ENCODE results near the gene EMB. TPM values are rescaled to one million over a fixed set of nuclear protein-coding genes. Genes with fewer than 3 reads are reported as not detected.
"Not testable (repeated sequence)": the region's sequence is repeated elsewhere in the genome, so short reads cannot be mapped to it uniquely, and the experiment has no call there.

Gene EMB
- total and polyA plus RNA-seq, 8 donors = 6.0 to 46.9 (median 7.5) TPM

DNA sequence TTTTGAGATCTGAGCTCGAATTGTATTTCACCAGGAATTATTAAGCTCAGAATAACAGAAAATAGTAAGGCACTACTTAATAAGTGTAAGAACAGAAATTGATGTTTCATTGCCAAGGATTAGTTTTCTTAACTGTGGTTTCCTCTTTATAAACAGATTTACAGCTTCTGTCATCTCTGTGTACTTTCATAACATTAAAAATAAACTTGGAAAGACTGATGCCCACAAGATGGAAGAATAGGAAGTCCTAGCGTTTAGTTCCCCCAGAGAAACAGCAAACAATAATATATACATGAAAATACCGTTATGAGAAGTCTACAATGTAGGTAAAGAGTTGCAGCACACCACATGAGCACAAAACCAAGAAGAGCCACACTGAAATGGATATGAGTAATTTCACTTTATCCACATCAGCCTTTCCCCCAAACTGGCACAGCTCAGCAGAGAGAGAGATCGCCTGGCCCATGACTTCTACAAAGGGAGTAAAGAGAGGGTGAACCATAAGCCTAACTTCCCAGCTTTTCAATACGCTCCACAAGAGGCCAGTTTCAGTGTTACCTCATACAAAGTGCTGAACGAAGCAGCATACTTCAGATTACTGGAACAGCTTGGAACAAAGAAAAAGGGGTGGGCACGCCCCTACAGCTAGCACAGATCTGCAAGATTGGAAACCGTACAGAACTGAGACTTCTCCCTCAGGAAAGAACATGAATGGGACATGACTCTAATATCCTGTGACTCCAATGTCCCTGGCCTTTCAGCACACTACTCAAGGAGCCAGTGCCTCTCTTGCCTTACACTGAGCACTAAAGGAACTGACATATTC lies 75.4 kb downstream of the EMB start:
- Histone ChIP-seq H3K27me3 (no peaks in the 10 kb centered on the region), H3K4me1 (no peaks in the 10 kb centered on the region), H3K9me3 (peaks cover 0 to 18% of the 10 kb centered on the region in 2 donors), H3K27ac (no peak overlapping the region), H3K4me3 (no peak overlapping the region), H3K36me3 (no peaks in the 10 kb centered on the region)
- peak; percentile 14 for ATAC-seq
- TF ChIP-seq, protein P1, sequence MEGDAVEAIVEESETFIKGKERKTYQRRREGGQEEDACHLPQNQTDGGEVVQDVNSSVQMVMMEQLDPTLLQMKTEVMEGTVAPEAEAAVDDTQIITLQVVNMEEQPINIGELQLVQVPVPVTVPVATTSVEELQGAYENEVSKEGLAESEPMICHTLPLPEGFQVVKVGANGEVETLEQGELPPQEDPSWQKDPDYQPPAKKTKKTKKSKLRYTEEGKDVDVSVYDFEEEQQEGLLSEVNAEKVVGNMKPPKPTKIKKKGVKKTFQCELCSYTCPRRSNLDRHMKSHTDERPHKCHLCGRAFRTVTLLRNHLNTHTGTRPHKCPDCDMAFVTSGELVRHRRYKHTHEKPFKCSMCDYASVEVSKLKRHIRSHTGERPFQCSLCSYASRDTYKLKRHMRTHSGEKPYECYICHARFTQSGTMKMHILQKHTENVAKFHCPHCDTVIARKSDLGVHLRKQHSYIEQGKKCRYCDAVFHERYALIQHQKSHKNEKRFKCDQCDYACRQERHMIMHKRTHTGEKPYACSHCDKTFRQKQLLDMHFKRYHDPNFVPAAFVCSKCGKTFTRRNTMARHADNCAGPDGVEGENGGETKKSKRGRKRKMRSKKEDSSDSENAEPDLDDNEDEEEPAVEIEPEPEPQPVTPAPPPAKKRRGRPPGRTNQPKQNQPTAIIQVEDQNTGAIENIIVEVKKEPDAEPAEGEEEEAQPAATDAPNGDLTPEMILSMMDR (IDR thresholded peaks at IDR 0.05) = no peak
- no peak for DNase-seq
- intact Hi-C loops (cut with DNase I) = no loop called here

DNA sequence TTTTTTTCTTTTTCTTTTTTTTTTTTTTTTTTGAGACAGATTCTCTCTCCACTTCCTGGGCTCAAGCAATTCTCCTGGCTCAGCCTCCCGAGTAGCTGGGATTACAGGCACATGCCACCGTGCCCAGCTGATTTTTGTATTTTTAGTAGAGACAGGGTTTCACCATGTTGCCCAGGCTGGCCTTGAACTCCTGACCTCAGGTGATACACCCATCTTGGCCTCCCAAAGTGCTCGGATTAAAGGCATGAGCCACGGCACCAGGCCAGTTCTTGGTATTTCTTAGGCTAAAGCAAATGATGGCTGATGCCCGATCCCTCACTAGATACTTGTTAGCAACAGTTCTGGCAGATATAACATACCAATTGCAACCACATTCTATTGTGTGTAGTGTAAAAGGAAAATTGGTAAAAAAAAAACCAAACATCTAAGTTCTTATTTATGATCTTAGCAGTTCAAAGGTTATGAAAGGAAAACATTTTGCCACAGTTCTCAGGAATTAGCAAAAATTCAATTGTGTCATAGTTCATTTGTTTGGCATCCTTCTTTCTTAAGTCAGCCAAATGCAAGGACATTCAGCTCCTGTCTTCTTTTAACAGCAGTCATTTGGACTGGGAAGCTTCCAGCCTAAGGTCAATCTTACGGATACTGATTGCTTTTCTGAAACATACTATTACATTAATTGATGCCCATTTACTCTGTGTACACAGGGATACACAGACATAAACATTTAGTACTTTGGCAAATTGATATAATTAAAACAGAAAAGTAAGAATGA lies 76.4 kb downstream of the EMB start:
- peaks cover 0 to 18% of the 10 kb centered on the region in 2 donors for H3K9me3 ChIP-seq
- ATAC-seq; intact Hi-C loops (cut with DNase I); H3K4me1 ChIP-seq; DNase-seq; H3K4me3 ChIP-seq; H3K27me3 ChIP-seq; H3K27ac ChIP-seq; H3K36me3 ChIP-seq: not testable (repeated sequence)

DNA sequence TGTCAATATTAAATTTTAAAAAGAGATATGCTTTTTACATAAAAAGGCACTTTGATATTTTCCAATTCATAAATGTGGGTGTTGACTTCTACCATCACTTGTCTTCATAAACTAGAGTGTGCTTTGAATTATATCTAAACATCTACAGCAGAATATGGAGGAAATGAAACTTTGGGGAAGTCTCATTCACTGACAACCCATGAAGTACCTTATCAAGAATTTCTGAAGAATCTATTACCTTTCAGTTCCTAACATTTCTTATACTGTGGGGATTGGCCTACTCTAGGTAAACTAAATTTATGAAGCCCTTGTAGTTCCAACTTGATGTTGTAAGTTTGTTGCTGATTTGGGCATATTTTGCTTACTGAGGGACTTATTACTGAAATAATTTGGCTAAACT lies 81.9 kb downstream of the EMB start:
- Histone ChIP-seq H3K4me1 (no peaks in the 10 kb centered on the region), H3K9me3 (no peaks in the 10 kb centered on the region), H3K27ac (no peak overlapping the region), H3K4me3 (no peak overlapping the region), H3K36me3 (no peaks in the 10 kb centered on the region), H3K27me3 (no peaks in the 10 kb centered on the region)
- no peak for ATAC-seq
- TF ChIP-seq, protein P1 (IDR thresholded peaks at IDR 0.05) = no peak
- DNase-seq = no peak
- intact Hi-C loops (cut with DNase I) = no loop called here

DNA sequence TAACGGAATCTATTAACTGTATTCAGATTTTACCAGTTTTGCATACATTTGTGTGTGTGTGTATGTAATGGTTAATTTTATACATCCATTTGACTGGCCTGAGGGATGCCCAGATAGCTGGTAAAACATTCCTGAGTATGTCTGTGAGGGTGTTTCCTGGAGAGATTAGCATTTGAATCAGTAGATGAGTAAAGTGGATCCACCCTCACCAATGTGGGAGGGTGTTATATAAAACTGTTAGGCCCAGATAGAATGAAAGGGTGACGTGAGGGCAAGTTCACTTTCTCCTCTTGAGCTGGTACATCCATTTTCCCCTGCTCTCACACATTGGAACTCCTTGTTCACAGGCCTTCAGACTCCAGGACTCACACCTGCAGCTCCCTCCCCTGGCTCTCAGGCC lies 88.7 kb downstream of the EMB start:
- H3K27me3 ChIP-seq = no peaks in the 10 kb centered on the region
- H3K4me1 ChIP-seq = no peaks in the 10 kb centered on the region
- TF ChIP-seq, protein P1 (IDR thresholded peaks at IDR 0.05) = no peak
- no peak for ATAC-seq
- DNase-seq = no peak
- H3K4me3 ChIP-seq = no peak overlapping the region
- H3K36me3 ChIP-seq = no peaks in the 10 kb centered on the region
- intact Hi-C loops (cut with DNase I) = no loop called here
- no peak overlapping the region for H3K27ac ChIP-seq
- no peaks in the 10 kb centered on the region for H3K9me3 ChIP-seq

Other genes starting within 250 kb of the EMB start
- gene PARP8, start 225.3 kb upstream of the EMB start, total RNA-seq = 10 to 100 TPM; 33.6 to 41.3 TPM
- gene PARP8, start 225.3 kb upstream of the EMB start, polyA plus RNA-seq (ENCODE audit: insufficient read length in 6 of 6) = 10 to 100 TPM; 19.1 to 23.0 (median 21.5) TPM

All from left lung (tissue), 10 donors.